HG03460 (cell line): ENCODE data around the gene PHLDA1.
A peak's percentile ranks its signal among the peaks of the same experiment; 100 is the strongest.

Source experiments
- ATAC-seq: cut with Tn5 transposase; IDR thresholded peaks from one replicate; pipeline ENCODE4 v1.9.1; 2021; ENCODE audit not compliant: unreplicated experiment

The PHLDA1 gene

GRCh38 chr12:76038176-76038575 is 6.6 kb upstream of the PHLDA1 start:
- no peak for ATAC-seq

- peak; percentile 55 for ATAC-seq
Measured at GRCh38 chr12:76037130-76038103, 5.8 kb upstream of the PHLDA1 start.

- ATAC-seq: no peak
Measured at GRCh38 chr12:76035045-76035444, 3.5 kb upstream of the PHLDA1 start.

GRCh38 chr12:76033081-76034011 is 1.8 kb upstream of the PHLDA1 start:
- ATAC-seq: no peak

GRCh38 chr12:76032043-76032981 is 736 bp upstream of the PHLDA1 start:
- ATAC-seq: peak; percentile 27

GRCh38 chr12:76031081-76031413 is 529 bp downstream of the PHLDA1 start:
- no peak for ATAC-seq

- ATAC-seq: peak; percentile 6
Measured at GRCh38 chr12:76030341-76031080, 1.1 kb downstream of the PHLDA1 start.

GRCh38 chr12:76029982-76030340 is 1.6 kb downstream of the PHLDA1 start:
- ATAC-seq: no peak

- no peak for ATAC-seq
Measured at GRCh38 chr12:76028571-76029277, 2.9 kb downstream of the PHLDA1 start.

- no peak for ATAC-seq
Measured at GRCh38 chr12:76026643-76027063, 4.9 kb downstream of the PHLDA1 start.

GRCh38 chr12:76025601-76026575 is 5.7 kb downstream of the PHLDA1 start:
- no peak for ATAC-seq

- ATAC-seq: no peak
Measured at GRCh38 chr12:76024942-76025600, 6.5 kb downstream of the PHLDA1 start.

GRCh38 chr12:76024102-76024781 is 7.3 kb downstream of the PHLDA1 start:
- ATAC-seq: no peak

GRCh38 chr12:76023069-76023690 is 8.4 kb downstream of the PHLDA1 start:
- no peak for ATAC-seq

- no peak for ATAC-seq
Measured at GRCh38 chr12:76022506-76022905, 9.1 kb downstream of the PHLDA1 start.
